ENCODE results near the gene U2AF1L4. TPM values are rescaled to one million over a fixed set of nuclear protein-coding genes. Genes with fewer than 3 reads are reported as not detected.

Gene U2AF1L4
- total and polyA plus RNA-seq, 7 experiments from 2014 or later: 33.7 to 89.7 (median 70.1) TPM

Other genes with a start within 250 kb of the U2AF1L4 start
- under 1 TPM in 2 of 5 experiments, not detected in 3; 0.54 to 0.76 TPM for gene DMKN, start 231.8 kb downstream of the U2AF1L4 start, total RNA-seq
- not detected for gene DMKN, start 231.8 kb downstream of the U2AF1L4 start, polyA plus RNA-seq
- not detected for gene SBSN, start 217.1 kb downstream of the U2AF1L4 start, total RNA-seq
- not detected for gene SBSN, start 217.1 kb downstream of the U2AF1L4 start, polyA plus RNA-seq
- not detected for gene GAPDHS, start 212.0 kb downstream of the U2AF1L4 start, total RNA-seq
- not detected for gene GAPDHS, start 212.0 kb downstream of the U2AF1L4 start, polyA plus RNA-seq
- gene TMEM147, start 199.8 kb downstream of the U2AF1L4 start, total RNA-seq: 10 to 100 TPM; 24.7 to 54.0 (median 34.6) TPM
- 100 to 1,000 TPM; 143 to 154 TPM for gene TMEM147, start 199.8 kb downstream of the U2AF1L4 start, polyA plus RNA-seq
- not detected for gene ATP4A, start 181.8 kb downstream of the U2AF1L4 start, total RNA-seq
- not detected for gene ATP4A, start 181.8 kb downstream of the U2AF1L4 start, polyA plus RNA-seq
- not detected for gene PMIS2, start 159.2 kb downstream of the U2AF1L4 start, total RNA-seq
- gene PMIS2, start 159.2 kb downstream of the U2AF1L4 start, polyA plus RNA-seq: not detected
- 10 to 100 TPM; 23.6 to 40.0 (median 28.4) TPM for gene HAUS5, start 132.7 kb downstream of the U2AF1L4 start, total RNA-seq
- 1 to 10 TPM; 7.6 TPM for gene HAUS5, start 132.7 kb downstream of the U2AF1L4 start, polyA plus RNA-seq
- 10 to 100 TPM; 39.0 to 98.2 (median 51.3) TPM for gene RBM42, start 116.4 kb downstream of the U2AF1L4 start, total RNA-seq
- 10 to 100 TPM; 48.7 to 49.8 TPM for gene RBM42, start 116.4 kb downstream of the U2AF1L4 start, polyA plus RNA-seq
- gene ETV2, start 103.7 kb downstream of the U2AF1L4 start, total RNA-seq: under 1 TPM in 3 of 5 experiments, not detected in 2; 0.56 to 0.71 (median 0.70) TPM
- under 1 TPM; 0.61 to 0.89 TPM for gene ETV2, start 103.7 kb downstream of the U2AF1L4 start, polyA plus RNA-seq
- gene COX6B1, start 97.1 kb downstream of the U2AF1L4 start, total RNA-seq: 100 to 1,000 TPM; 172 to 464 (median 232) TPM
- 100 to 1,000 TPM; 819 to 873 TPM for gene COX6B1, start 97.1 kb downstream of the U2AF1L4 start, polyA plus RNA-seq
- 1 to 10 TPM in 1 of 5 experiments, under 1 TPM in 1, not detected in 3; 0.41 to 1.3 TPM for gene UPK1A, start 78.9 kb downstream of the U2AF1L4 start, total RNA-seq
- gene UPK1A, start 78.9 kb downstream of the U2AF1L4 start, polyA plus RNA-seq: not detected
- gene ZBTB32, start 40.9 kb downstream of the U2AF1L4 start, total RNA-seq: 10 to 100 TPM in 1 of 5 experiments, 1 to 10 TPM in 1, under 1 TPM in 2, not detected in 1; 0.35 to 41.6 (median 1.0) TPM
- gene ZBTB32, start 40.9 kb downstream of the U2AF1L4 start, polyA plus RNA-seq: not detected
- gene KMT2B, start 27.4 kb downstream of the U2AF1L4 start, total RNA-seq: 10 to 100 TPM; 64.2 to 79.8 (median 77.3) TPM
- 1 to 10 TPM in 1 of 2 donors, under 1 TPM in 1; 0.60 to 3.2 TPM for gene KMT2B, start 27.4 kb downstream of the U2AF1L4 start, polyA plus RNA-seq
- 100 to 1,000 TPM in 2 of 5 experiments, 10 to 100 TPM in 3; 61.4 to 113 (median 62.8) TPM for gene IGFLR1, start 3.0 kb downstream of the U2AF1L4 start, total RNA-seq
- 100 to 1,000 TPM in 1 of 2 donors, 10 to 100 TPM in 1; 99.5 to 107 TPM for gene IGFLR1, start 3.0 kb downstream of the U2AF1L4 start, polyA plus RNA-seq
- 10 to 100 TPM; 20.4 to 50.9 (median 26.3) TPM for gene PSENEN, start 233 bp upstream of the U2AF1L4 start, total RNA-seq
- 10 to 100 TPM; 49.0 to 79.1 TPM for gene PSENEN, start 233 bp upstream of the U2AF1L4 start, polyA plus RNA-seq
- gene LIN37, start 3.2 kb upstream of the U2AF1L4 start, total RNA-seq: 10 to 100 TPM in 4 of 5 experiments, 1 to 10 TPM in 1; 7.9 to 33.1 (median 18.9) TPM
- gene LIN37, start 3.2 kb upstream of the U2AF1L4 start, polyA plus RNA-seq: 10 to 100 TPM in 1 of 2 donors, 1 to 10 TPM in 1; 6.7 to 20.6 TPM
- under 1 TPM in 1 of 5 experiments, not detected in 4; 0.22 TPM for gene HSPB6, start 11.6 kb upstream of the U2AF1L4 start, total RNA-seq
- gene HSPB6, start 11.6 kb upstream of the U2AF1L4 start, polyA plus RNA-seq: not detected
- 10 to 100 TPM; 34.0 to 47.3 (median 39.7) TPM for gene PROSER3, start 12.8 kb upstream of the U2AF1L4 start, total RNA-seq
- gene PROSER3, start 12.8 kb upstream of the U2AF1L4 start, polyA plus RNA-seq: 1 to 10 TPM; 5.4 to 6.8 TPM
- 10 to 100 TPM; 15.3 to 55.5 (median 23.4) TPM for gene ARHGAP33, start 30.1 kb upstream of the U2AF1L4 start, total RNA-seq
- 1 to 10 TPM in 1 of 2 donors, under 1 TPM in 1; 0.09 to 1.0 TPM for gene ARHGAP33, start 30.1 kb upstream of the U2AF1L4 start, polyA plus RNA-seq
- gene PRODH2, start 67.4 kb upstream of the U2AF1L4 start, total RNA-seq: not detected
- gene PRODH2, start 67.4 kb upstream of the U2AF1L4 start, polyA plus RNA-seq: not detected
- under 1 TPM in 2 of 5 experiments, not detected in 3; 0.30 to 0.51 TPM for gene NPHS1, start 107.1 kb upstream of the U2AF1L4 start, total RNA-seq
- gene NPHS1, start 107.1 kb upstream of the U2AF1L4 start, polyA plus RNA-seq: not detected
- gene KIRREL2, start 111.5 kb upstream of the U2AF1L4 start, total RNA-seq: 1 to 10 TPM in 1 of 5 experiments, under 1 TPM in 2, not detected in 2; 0.16 to 1.3 (median 0.29) TPM
- gene KIRREL2, start 111.5 kb upstream of the U2AF1L4 start, polyA plus RNA-seq: not detected
- gene APLP1, start 123.2 kb upstream of the U2AF1L4 start, total RNA-seq: 1 to 10 TPM in 1 of 5 experiments, not detected in 4; 2.4 TPM
- gene APLP1, start 123.2 kb upstream of the U2AF1L4 start, polyA plus RNA-seq: not detected
- gene NFKBID, start 155.1 kb upstream of the U2AF1L4 start, total RNA-seq: 100 to 1,000 TPM in 1 of 5 experiments, 10 to 100 TPM in 4; 47.8 to 116 (median 57.0) TPM
- 1 to 10 TPM; 2.4 to 6.5 TPM for gene NFKBID, start 155.1 kb upstream of the U2AF1L4 start, polyA plus RNA-seq
- 100 to 1,000 TPM in 3 of 5 experiments, 10 to 100 TPM in 2; 57.4 to 117 (median 113) TPM for gene HCST, start 157.1 kb upstream of the U2AF1L4 start, total RNA-seq
- gene HCST, start 157.1 kb upstream of the U2AF1L4 start, polyA plus RNA-seq: 100 to 1,000 TPM; 879 to 895 TPM
- gene TYROBP, start 162.9 kb upstream of the U2AF1L4 start, total RNA-seq: 100 to 1,000 TPM in 1 of 5 experiments, 10 to 100 TPM in 3, not detected in 1; 15.1 to 428 (median 35.6) TPM
- 1 to 10 TPM; 2.3 to 3.7 TPM for gene TYROBP, start 162.9 kb upstream of the U2AF1L4 start, polyA plus RNA-seq
- gene LRFN3, start 191.0 kb upstream of the U2AF1L4 start, total RNA-seq: 10 to 100 TPM in 3 of 5 experiments, 1 to 10 TPM in 2; 5.7 to 14.9 (median 11.6) TPM
- gene LRFN3, start 191.0 kb upstream of the U2AF1L4 start, polyA plus RNA-seq: 1 to 10 TPM; 1.2 to 2.4 TPM
- gene SDHAF1, start 249.8 kb upstream of the U2AF1L4 start, total RNA-seq: 10 to 100 TPM in 3 of 5 experiments, 1 to 10 TPM in 2; 7.8 to 26.1 (median 17.8) TPM
- 10 to 100 TPM; 29.9 to 58.1 TPM for gene SDHAF1, start 249.8 kb upstream of the U2AF1L4 start, polyA plus RNA-seq

Data from naive thymus-derived CD4-positive, alpha-beta T cell (primary cell).